HCEC 1CT (cell line): ENCODE measurements around the gene CFLAR.
"Not testable (repeated sequence)": the region's sequence is repeated elsewhere in the genome, so short reads cannot be mapped to it uniquely, and the experiment has no call there.

Experiments used
- DNase-seq: peaks from one replicate; pipeline ENCODE4 v3.0.0-alpha.2; 2017

Gene CFLAR

DNA sequence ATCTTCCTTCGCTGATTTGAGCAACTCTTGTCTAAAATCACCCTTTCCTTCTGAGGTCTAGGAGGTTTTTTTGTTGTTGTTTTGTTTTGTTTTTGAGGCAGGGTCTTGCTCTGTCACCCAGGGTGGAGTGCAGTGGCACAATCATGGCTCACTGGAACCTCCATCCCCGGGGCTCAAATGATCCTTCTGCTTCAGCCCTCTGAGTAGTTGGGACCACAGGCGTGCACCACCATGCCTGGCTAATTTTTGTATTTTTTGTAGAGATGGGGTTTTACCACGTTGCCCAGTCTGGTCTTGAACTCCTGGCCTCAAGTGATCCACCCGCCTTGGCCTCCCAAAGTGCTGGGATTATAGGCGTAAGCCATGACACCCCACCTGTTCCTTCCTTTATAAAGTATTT, 68.3 kb downstream of the CFLAR start:
- not testable (repeated sequence) for DNase-seq

DNA sequence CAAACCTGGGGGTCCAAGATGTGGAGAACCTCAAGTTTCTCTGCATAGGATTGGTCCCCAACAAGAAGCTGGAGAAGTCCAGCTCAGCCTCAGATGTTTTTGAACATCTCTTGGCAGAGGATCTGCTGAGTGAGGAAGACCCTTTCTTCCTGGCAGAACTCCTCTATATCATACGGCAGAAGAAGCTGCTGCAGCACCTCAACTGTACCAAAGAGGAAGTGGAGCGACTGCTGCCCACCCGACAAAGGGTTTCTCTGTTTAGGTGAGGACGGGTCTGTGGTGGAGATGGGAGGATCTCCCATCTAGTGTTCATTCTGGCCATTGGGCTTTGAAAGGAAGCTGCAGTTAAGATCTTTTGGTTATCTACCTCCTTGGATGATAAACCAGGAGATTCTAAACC, 69.9 kb downstream of the CFLAR start:
- DNase-seq = no peak

DNA sequence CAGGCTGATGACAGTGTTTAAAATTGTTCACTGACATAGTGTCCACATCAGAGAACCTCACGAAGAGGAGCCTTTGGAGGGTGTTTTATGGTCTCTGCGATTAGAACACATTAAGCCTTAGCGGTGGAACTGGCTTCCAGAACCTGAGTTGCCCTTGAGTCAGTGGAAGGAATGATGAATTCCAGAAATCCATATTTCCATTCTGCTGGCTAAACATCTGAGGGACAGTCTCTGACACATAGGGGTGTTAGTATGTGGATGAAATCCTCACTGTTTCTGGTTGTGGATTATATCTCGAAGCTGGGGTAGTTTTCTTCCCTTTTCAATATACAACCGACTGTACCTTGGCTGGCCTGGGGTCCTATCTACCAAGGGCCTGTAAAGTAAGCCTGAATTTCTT, 71.0 kb downstream of the CFLAR start:
- no peak for DNase-seq

DNA sequence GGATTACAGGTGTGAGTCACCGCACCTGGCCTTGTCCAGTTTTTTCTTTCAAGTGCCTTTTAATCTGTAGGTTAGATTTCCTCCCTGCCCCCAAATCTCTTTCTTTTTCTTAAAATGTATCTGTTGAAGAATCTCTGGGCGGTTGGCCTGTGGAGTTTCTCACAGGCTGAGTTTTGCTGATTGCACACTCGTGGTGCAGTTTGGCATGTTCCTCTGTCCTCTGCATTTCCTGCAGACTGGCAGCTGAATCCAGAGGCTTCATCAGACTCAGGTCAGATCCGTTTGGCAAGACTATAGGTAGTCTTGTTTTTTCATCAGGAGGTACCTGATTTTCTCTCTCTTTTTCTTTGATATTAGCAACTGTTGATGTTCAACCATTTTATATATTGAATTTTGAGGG, 72.5 kb downstream of the CFLAR start:
- DNase-seq = no peak

DNA sequence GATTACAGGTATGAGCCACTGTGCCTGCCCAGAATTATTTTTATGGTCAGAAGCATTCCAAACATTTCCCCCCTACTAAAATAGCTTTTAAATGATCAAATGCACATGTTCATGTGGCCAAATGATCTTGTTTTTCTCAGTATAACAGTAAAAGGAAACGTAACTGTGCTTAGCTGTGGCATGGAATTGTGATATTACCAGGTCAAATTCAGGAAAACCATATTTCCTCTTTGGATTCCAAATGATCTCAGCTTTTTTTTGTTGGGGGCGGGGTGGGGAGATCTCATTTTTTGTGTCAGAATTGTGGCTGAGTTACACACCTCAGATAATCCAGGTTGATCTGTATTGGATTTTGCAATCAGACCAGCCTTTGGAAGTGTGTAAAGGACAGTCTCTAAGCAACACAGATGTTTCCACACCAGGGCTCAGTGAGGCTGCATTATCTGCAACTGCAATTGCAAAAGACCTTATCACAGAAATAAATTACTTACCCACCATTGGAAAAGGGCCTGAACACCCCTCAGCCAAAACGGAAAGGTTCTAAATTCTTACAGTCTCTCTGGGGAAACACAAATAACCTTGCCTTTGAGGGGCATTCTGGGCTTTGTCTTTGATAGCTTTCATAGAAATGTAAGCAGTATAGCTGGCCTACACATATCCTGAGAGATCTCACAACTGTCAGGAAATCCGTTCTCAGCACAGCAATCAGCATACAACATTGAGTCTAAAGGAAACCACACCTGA, 75.3 kb downstream of the CFLAR start:
- DNase-seq = no peak

DNA sequence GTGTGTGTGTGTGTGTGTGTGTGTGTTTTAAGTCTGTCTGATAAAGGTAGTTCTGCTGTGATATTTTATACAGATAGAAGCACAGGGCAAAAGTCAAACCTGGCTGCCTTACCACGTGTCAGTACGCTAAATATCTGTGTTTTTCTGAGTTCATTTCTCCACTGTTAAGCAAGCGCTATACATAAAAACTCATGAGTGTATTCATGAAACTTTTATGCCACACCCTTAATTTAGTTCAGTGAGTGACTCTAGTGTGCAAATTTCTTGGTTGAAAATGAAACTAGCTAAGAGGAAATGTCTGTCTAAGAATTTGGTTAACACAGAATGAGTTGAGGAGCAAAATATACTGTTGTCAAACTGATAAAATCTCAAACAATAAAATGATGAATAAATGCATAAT, 78.1 kb downstream of the CFLAR start:
- DNase-seq = no peak

DNA sequence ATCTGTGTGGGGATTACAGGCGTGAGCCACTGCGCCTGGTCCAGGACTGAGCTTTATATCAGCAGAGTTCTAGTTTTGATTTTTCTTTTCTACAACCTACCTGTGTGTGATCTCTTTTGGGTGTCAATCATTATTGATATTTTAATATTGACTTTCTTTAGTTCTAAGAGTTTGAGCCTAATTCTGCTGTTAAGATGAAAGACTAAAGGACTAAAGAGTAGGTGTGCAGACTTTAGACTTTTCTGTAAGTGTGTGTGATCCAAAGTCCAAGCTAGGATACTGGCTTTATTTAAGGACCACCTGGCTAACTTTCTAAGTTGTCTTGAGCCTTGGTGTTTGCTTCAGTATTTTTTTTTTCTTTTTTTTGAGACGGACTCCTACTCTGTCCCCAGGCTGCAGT, 79.4 kb downstream of the CFLAR start:
- DNase-seq = no peak

DNA sequence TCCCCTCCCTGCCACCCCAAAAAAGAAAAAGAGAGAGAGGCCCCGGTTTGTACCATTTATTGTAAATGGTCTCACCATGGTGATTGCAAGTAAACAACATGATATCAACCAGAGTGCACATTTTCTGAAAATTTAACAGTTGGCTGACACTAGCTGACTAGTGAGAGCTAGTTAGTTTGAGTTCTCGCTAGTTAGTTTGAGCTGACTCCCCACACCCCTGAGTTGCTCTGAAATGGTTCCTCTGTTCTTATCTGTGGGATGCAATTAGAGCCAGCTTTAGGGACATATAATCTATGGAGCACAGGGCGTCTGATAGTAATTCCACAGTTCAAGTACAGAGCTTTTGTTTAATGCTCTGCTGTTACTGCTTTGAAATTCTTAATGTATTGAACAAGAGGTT, 80.0 kb downstream of the CFLAR start:
- no peak for DNase-seq

DNA sequence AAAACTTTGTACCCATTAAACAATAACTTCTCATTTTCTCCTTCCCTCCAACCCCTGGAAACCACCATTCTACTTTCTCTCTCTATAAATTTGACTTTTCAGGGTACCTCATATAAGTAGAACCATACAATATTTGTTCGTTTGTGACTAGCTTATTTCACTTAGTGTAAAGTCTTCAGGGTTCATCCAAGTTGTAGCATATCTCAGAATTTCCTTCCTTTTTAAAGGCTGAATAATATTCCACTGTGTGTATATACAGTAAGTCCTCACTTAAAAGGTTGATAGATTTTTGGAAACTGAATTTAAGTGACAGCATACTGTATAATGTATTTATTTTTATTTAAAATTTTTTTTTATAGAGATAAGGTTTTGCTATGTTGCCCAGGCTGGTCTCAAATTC, 80.8 kb downstream of the CFLAR start:
- no peak for DNase-seq

DNA sequence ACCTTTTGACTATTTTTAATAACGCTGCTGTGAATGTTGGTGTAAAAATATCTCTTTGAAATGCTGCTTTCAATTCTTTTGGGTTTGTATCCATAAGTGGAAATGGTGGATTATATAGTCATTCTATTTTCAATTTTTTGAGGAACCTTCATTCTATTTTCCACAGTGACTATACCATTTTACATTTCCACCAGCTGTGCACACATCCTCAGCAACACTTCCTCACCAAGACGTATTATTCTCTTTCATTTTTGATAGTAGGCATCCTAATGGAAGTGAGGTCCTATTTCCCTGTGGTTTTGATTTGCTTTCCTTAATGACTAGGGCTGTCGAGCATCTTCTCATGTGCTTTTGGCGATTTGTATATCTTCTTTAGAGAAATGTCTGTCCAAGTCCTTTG, 81.8 kb downstream of the CFLAR start:
- no peak for DNase-seq

DNA sequence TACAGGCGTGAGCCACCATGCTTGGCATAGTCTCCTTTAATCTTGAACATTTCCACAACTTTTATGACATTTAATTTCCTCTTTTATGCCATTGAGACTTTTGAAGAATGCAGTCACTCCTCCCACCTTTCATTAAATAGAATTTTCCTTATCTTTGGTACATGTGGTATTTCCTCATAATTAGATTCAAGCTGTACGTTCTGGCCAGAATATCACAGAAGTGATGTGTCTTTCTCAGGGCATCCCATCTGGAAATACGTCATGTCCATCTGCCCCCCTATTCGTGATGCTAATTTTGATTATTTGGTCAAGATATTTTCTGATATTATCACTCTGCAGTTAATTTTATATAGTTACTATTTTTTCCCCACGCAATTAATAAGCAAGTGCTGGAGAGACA, 83.9 kb downstream of the CFLAR start:
- DNase-seq = no peak

DNA sequence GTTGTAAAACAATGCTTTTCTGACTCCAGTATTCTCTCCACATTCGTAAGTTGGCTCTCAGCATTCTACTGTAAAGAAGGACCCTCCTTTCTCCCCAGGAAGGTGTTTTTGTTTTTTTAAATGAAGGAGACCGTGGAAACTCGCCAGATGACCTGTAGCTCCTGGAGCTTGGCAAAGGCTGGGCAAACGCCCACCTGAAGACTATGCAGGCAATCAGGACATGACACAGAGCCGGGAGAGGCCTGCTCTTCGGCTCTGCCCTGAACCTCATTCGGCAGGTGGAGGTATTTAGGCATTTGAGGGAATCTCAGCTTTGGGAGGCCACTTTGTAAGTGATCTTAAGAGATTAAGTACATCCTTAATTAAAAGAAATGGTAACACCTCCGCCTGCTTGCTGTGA, 84.4 kb downstream of the CFLAR start:
- DNase-seq = no peak

DNA sequence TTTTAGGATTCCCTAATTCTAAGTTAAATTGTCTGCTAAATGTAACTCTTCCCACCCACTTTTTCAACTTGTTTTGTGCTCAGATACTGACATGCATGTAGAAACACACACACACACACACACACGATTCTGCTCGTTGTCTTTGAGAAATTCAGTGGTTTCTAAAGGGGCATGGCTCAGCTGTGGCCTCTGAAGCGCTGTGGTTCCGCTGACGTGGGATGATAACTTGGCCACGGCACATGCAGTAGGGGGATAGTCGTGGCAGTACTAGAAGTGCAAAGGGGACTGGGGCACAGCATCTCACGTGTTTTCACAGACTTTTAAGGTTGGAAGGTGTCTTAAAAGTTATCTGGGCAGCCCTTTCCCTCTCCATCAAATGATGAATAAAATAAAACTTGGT, 85.4 kb downstream of the CFLAR start:
- DNase-seq = no peak

DNA sequence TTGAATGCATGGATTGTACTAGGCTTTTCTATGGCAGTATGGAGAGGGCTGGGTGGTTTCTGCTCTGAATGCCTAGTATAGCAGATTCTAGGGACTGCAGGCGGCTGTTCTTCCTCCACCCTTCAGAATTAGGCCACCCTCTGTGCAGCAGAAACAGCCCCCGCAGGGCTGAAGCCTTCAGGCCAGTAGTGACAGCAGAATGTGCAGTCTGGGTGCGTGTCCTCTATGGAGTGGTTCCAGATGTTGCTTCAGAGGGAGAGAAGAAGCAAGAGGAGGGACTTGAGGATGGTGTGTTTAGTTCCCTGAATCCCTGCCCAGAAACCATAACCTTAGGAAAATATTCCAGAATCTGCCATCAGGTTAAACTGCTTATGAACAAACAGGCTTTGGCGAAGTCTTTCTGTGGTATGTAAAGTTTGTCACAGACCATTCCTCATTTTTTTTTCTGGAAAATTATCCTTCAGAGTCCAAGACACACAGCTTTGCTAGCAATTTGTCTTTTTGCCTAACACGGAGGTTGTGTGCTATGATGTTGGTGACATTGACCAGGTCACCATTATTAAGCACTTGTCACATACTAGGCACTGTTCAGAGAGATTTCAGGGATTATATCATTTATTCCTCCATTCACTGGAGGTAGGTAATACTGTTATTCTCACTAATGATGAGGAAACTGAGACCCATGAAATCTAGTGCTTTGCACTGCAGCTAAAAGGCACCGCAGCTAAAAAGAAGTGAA, 88.1 kb downstream of the CFLAR start:
- no peak for DNase-seq

DNA sequence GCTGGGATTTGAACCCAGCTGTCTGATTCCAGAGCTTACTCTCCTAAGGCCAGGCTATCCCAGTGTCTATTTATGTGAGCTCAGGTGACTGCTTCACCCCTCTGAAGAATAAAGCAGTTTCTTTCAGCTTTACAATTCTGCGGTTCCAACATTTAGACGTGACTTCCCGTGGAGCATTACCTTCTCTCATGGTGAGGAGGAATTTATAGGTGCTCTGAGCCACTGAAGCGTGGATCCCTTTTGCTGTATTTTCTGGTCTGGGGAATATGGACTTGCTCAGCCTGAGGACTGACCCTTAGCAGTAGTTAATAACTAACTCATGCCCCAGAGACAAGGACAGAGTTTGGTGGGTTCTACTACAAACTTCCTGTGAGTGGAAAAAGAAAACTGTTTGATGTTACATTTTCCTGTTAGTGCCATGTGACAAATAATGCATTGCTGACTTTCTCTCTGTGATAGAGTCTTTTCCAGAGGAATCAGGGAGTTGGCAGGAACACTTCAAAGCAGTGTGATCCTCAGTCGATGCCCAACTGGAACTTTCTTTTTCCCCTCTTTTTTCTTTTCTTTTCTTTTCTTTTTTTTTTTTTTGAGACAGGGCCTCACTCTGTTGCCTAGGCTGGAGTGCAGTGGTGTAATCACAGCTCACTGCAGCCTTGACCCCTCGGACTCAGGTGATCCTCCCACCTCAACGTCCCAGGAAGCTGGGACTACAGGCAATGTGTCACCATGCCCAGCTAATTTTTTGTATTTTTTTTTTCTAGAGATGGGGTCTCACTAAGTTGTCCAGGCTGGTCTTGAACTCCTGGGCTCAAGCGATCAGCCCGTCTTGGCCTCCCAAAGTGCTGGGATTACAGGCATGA, 88.9 kb downstream of the CFLAR start:
- no peak for DNase-seq

DNA sequence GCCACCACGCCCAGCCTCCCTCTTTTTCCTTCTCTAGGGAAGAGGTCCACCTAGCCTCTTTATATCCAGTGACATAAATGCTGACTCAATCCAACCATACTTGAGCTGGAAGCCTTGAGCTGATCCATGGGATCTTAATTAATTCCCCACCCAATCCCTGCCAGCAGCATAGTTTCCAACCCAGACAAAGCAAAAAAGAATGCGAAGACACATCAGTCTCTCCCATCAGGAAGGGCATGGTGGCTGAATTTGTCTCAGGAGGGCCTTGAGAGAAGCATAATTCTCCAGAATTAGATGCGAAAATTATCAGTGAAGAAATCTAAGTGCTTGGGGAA, 89.5 kb downstream of the CFLAR start:
- DNase-seq = no peak

DNA sequence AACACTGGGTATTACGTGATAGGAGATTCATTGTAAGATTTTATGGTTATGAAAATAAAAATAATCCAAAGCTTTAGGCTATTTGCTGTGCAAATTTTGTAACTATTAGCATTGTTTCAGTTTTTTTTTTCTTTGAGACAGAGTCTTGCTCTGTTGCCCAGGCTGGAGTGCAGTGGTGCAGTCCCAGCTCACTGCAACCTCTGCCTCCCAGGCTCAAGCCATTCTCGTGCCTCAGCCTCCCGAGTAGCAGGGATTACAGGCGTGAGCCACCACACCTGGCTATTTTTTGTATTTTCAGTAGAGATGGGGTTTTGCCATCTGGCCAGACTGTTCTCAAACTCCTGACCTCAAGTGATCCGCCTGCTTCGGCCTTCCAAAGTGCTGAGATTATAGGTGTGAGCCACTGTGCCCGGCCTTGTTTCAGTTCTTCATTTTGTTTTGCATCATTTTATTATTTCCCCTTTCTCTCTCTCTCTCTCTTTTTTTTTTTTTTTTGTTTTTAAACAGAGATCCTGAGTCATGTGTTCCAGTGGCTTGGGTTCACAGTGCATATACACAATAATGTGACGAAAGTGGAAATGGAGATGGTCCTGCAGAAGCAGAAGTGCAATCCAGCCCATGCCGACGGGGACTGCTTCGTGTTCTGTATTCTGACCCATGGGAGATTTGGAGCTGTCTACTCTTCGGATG, 92.7 kb downstream of the CFLAR start:
- DNase-seq = no peak

DNA sequence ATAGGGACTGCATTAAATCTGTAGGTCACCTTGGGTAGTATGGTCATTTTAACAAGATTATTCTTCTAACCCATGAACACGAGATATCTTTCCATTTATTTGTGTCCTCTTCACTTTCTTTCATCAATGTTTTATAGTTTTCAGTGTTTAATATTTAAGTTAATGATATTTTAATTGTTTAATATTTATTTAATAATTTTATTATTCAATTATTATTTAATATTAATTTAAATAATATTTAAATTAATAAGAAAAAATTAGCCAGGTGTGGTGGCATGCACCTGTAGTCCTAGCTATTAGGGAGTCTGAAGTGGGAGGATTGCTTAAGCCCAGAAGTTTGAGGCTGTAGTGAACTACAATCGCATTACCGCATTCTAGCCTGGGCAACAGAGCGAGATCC, 100.0 kb downstream of the CFLAR start:
- no peak for DNase-seq

DNA sequence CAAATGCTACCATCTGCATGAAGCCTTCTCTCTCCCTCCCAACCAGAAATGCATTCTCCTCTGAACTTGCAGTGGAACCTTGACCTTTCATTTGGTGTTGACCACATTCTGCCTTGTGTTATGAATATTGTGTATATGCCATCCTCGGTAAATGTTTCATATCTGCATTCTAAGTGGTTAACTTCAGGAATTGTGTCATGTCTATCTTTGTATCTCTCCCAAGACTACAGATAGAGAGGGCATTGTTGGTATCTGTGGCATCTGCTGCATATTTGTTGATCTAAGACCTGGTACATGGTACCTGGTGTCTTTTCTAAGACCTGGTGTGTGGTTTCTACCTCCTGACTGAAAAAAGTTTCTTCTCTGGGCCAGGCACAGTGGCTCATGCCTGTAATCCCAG, 101.0 kb downstream of the CFLAR start:
- DNase-seq = no peak

DNA sequence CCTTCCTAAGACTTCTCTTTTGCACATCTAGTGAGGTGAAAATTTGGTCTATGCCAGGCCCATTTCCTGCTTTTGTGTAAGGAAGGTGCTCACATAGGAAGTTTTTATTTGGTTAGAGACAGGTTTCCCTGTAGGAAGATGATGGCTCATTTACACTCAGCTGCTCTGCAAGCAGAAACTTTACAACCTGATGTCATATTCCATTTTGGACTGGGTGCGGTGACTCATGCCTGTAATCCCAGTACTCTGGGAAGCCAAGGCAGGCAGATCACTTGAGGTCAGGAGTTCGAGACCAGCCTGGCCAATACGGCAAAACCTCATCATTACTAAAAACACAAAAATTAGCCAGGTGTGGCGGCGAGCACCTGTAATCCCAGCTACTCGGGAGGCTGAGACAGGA, 102.8 kb downstream of the CFLAR start:
- peak; percentile 38 for DNase-seq

DNA sequence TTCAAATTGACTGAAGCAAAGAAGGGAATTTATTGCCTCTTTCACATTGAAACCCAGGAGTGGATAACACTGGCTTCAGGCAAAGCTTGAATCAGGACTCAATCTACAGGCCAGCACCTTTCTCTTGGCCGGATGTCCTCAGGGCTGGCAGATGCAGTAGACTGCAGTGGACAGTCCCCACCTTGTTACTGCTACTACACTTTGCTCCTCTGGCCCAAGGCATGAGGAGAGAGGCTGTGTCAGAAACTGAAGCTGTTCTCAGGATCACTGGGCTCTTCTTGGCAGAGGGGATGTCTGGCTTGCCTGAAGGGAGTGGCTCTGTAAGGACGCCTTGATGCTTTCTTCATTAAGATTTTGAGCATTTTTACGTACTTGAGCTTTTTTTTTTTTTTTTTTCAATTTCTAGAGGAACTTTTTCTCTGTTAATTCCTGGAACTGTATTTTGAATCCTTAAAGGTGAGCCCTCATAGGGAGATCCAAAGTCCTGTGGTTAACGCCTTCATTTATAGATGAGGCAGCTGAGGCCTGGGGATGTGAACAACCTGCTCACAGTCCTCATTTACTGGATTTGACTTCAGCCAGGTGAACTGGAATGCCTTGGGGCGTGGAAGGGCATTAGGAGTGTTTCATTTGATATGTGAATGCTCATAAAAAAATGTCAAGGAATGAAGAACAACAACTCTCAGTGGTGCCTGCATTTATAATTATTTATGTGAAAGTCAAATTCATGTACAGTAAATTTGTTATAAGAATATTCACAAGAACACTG, 103.5 kb downstream of the CFLAR start:
- no peak for DNase-seq

DNA sequence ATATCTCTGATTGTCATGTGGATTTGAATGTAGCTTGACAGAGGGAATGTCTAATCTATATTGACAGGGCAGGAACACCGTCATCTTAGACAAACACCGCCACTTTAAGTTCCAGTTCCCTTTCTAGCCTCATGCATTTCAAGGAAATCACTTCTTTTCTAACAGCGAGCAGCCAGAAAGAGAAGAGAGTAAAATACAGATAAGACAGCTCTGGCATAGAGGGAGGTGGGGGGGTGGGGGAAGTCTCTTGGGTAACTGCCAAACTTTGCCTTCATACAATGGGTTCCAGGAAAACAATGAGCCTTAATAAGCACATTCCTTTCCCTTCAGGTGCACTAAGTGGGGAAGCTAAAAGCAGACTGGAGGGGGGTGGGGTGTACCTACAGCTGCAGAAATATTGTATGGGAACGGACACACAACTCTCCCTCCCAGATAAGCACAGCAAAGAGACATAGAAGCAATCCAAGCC, 104.2 kb downstream of the CFLAR start:
- no peak for DNase-seq
